ENCODE results near the gene TFR2.

GRCh38 chr7:100680576-100681271 is 39.4 kb upstream of the TFR2 start:
- TF ChIP-seq POLR2A (IDR thresholded peaks at IDR 0.05) (no peak), CTCF (IDR thresholded peaks at IDR 0.05) (no peak)
